HG03135 (cell line): ENCODE data around the gene PRAF2.

Experiments used
- ATAC-seq: cut with Tn5 transposase; IDR thresholded peaks from one replicate; pipeline ENCODE4 v1.9.1; 2021; ENCODE audit warnings: mild to moderate bottlenecking, moderate library complexity; ENCODE audit not compliant: unreplicated experiment

Gene PRAF2

DNA sequence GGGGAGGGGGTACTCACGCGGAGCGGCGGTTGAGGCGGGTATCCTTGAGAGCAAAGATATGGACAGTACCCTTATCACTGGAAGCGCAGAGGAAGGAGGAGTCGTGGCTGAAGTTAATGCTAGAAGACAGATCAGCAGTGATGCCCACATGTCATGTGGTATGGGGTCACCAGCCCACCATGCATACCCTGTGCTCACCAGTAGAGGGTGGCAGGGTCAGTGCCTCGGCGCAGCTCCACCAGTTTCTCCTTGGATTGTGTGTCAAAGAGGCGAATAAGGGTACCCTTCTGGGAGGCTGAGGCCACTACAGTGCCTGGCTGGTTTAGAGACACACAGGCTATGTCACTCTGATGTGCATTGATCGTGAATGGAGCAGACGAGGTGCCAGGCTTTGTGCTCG is 1.5 kb upstream of the PRAF2 start:
- no peak for ATAC-seq

DNA sequence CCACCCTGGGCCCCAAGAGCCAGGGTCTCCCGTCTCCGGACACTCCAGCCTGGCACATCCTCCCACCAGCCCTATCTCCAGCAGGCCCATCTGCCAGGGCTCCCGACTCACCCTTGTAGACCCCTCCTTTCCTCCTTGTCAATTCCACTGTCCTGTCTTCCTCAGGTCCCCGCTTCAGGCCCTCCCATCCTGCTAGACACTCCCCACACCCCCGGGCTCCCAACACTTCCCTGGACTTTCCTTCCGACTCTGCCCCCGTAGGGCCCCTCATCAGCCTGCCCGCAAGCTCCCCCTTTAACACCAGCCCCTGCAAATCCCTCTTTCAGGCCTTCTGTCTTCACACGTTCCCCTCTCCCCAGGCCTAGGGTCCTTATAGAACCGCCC is 1.1 kb downstream of the PRAF2 start:
- no peak for ATAC-seq

DNA sequence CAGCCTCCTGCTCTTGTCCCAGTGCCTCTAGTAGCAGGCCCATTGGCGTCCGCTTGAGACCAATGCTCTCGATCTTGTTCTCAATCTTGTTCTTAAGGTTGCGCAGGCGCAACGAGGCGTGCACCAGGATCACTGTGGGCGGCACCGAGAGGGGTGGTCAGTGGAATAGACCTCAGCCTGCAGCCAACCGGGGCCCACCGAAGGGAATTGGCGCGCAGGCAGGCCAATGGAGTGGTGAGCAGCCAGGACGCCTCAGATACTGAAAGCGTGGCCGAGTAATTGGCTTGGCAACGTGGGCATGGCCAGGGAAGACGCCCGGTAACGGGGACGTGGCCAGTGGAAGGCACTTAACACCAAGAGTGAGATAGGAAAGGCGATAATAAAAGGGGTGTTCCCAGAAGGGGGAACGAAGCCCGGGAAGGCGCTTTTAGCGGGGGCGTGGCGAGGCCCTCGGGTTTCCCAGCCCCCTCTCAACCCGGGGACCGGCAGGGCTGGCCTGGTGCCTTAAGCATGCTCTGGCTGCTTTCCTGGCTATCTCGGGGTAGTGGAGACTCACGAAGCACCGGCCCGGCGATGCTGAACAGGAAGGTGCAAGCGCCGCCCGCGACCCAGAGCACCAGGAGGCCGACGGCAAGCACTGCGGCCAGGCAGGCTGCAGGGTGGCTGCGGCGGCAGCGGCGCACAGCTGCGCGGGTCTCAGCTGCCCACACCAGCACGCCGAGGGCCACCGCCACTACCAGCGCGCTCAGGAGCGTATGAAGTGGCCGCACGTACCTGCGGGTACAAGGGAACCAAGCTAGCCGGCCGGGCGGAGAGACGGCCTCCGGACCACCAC is 1.7 kb downstream of the PRAF2 start:
- no peak for ATAC-seq

DNA sequence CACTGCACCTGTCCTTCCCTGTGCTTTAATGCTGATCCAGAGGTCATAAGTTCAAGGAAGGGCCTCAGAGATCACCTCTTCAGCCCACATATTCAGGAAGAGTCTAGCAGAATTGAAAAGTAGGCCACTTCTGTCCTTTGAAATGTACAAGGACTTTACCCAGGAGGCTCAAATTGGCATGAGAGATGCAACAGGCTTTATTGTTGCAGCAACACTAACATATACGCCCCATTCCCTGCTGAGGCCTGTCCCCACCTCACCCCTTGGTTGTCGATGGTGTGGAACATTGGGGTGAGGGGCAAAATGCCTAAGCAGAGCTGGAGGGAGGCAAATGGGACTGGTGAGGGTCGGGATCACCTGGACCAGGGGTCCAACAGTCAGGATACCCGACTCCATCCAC is 2.8 kb downstream of the PRAF2 start:
- no peak for ATAC-seq

DNA sequence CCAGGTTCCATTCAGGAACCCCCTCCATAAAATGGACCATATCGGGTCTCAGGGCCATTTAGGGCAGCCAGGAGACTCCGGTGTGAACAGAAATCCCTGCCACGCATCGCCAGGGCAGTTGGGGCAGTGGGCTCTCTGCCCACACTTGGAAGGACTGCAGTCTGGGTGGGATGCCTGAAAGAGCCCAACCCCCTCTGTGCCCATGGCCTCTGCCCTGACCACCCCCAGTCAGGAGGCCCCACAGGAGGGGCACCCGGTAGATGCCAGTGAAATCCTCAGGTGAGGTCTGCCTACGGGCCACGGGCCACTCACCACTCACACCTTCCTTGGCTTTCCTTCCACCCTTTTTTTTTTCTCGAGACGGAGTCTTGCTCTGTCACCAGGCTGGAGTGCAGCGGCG is 4.8 kb downstream of the PRAF2 start:
- ATAC-seq: no peak

DNA sequence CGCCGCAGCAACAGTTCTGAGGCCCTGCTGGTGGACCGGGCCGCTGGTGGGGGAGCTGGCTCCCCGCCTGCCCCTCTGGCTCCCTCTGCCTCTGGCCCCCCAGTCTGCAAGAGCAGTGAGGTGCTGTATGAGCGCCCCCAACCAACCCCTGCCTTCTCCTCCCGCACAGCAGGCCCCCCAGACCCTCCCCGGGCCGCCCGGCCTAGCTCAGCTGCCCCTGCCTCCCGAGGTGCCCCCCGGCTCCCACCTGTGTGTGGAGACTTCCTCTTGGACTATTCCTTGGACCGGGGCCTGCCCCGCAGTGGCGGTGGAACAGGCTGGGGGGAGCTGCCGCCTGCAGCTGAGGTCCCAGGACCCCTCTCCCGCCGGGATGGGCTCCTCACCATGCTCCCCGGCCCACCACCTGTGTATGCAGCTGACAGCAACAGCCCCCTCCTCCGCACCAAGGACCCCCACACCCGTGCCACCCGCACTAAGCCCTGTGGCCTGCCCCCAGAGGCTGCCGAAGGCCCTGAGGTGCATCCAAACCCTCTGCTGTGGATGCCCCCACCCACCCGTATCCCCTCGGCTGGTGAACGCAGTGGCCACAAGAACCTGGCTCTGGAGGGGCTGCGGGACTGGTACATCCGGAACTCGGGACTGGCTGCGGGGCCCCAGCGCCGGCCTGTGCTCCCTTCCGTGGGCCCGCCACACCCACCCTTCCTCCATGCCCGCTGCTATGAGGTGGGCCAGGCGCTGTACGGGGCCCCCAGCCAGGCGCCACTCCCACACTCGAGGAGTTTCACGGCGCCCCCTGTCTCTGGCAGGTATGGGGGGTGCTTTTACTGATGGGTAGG is 6.3 kb downstream of the PRAF2 start:
- ATAC-seq: no peak

DNA sequence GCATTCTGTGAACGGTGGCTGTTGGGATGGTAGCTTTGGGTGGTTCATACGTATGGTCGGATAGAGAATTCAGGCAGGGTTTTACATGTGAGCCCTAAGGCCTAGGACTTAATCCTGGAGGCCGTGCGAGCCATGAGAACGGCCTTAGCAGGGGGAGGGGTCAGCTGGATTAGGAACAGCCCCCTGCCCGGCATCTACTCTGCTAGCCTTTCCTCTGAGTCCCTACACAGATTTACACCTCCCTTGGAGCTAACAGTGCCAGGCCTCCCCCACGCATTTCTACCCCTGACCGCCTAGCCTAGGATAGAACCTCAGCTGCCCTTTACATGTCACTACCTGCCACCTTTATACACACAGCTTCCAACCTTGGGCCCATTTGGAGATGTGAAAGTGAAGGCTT is 7.1 kb downstream of the PRAF2 start:
- no peak for ATAC-seq

DNA sequence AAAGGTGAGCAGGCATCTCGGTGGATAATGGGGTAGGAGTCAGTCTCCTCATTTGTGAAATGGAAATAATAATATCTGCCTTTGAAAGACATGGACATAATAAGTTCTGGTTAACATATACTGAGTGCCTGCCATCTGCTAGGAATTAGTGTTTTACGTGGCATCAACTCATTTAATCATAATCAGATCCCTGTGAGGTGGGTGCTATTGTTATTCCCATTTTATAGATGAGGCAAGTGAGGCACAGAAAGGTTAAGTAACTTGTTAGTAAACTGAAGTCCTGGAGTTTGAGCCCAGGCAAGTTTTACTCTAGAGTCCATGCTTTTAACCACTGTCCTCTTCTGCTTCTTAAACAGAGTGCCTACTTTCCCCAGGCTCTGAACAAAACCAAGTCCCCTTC is 7.5 kb downstream of the PRAF2 start:
- no peak for ATAC-seq

DNA sequence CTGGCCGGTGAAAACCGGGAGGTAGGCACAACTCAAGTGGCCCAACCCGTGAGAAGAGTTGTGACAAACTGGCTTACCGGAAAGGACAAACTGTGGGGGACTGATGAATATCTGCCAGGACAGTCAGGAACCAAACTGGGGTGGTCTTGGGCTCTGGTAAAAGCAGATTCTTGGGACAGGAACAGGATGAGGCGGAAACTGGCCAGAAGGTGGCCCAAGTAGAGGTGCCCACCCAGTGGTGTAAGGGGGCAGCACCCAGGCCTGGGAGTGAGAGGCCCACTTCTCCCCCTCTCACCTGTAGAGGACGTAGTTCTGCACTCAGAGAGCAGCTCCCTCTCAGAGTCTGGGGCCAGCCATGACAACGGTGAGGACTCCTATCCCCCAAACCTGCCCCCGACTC is 9.1 kb downstream of the PRAF2 start:
- ATAC-seq: no peak

DNA sequence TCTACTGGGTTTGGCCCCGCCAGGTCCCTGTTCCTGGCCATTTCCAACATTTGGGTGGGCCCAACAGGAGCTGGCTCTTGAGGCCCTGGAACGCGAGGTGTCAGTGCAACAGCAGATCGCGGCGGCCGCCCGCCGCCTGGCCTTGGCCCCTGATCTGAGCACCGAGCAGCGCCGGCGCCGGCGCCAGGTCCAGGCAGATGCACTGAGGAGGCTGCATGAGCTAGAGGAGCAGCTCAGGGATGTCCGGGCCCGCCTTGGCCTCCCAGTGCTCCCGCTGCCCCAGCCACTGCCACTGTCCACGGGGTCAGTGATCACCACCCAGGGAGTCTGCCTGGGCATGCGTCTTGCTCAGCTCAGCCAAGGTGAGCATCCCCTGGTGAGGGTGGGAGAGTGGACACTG is 9.5 kb downstream of the PRAF2 start:
- no peak for ATAC-seq

DNA sequence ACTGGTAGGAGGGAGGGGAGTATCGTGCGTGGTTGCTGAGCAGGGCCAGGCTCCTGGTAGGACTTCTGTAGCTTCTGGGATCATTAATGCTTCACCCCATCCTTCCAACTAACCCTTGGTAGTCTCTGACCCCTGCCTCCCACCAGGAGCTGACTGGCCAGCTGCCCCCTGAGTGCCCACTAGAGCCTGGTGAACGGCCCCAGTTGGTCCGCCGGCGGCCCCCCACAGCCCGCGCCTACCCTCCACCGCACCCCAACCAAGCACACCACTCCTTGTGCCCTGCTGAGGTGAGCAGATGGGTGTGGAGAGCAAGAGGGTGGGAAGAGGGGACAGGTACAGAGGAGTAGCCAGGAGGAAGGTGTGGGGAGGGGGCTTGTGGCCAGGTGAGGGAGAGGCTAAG is 10.1 kb downstream of the PRAF2 start:
- no peak for ATAC-seq

DNA sequence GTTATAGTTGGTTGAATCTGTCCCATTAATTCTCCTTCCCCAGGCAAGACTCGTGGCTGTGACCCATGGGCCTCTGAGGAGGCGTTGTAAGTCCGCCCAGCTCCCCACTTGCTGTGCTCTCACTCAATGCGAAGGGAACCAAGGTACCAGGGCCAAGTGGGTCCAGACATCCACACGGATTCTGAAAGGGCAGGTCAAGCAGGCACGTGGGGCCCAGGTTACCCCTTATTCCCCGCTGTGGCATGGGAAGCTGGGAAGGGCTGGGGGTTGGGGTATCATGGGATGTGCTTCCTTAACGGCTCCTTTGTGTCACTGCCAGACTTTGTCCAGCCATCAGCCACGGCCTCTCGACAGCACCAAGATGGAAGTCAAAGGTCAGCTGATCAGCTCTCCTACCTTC is 11.9 kb downstream of the PRAF2 start:
- ATAC-seq: no peak

DNA sequence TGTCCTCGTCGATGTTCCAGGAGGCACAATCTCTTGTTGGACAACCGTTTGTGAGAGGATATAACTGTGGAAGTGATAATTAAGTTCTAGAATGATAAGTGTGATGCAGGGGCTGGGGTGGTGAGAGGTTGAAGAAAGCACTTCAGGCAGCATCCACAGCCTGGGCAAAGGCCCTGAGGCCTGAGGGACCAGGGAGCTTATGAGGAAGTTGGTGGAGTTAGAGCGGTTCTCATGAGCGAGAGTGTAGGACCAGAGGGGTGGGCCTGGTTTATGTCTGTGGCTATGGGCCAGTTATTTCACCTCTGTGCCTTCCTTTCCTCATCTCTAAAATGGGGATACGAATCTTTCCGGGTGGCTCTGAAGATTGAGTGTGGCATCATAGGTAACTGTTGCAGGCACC is 12.3 kb downstream of the PRAF2 start:
- ATAC-seq: no peak

DNA sequence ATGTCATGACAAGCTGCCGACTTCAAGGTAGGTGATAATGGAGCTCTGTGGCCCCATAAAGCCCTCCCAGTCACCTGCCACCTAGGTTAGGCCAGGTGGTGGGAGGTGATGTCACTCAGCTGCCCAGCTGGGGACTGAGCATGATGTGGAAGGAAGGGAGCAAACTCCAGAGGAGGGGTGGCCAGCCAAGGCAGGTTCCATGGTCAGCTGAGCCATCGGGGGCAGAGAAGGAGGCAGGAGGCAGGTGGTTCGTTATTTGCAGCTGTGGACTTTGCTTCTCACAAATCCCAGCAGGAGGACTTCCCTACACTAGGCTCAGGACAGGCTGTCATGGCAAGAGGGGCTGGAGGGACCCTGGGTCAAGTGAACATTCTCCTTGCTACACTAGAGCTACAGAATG is 12.9 kb downstream of the PRAF2 start:
- no peak for ATAC-seq

DNA sequence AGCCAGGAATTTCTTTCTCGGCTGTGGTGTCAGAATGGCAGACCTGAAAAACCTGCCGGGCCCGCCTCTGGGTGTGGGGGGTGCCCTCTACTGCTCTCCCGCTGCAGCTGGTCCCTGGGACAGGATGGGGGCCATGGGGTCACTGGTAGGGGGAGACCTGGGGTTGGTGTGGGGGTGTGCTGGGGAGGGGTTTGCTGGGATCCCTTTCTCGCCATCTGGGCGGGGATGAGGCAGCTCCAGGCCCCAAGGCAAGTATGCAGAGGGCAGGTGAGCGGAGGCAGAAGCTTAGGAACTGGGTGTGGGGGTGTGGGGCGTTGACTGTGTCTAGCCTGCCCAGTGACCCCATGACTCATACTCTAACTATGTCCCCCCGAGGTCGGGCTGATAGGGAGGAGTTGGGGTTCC is 14.1 kb downstream of the PRAF2 start:
- no peak for ATAC-seq

DNA sequence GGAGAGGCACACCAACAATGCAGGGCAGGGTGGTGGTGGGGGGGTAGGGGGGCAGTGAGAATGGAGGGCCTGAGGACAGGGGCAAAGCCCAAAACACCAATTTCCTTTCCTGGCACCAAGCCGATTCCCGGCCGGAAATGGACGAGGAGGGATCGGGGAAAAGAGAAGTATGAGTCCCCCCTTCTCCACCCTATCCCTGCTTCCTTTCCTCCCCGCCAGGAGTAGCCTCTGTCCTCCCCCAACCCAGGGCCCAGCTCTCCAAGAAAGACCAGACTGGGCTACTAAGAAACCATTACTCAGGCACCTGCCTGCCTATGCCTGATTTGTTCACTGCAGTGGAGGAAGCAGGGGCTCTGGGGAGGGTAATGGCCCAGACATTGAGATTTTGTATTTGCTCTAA is 14.6 kb downstream of the PRAF2 start:
- no peak for ATAC-seq

DNA sequence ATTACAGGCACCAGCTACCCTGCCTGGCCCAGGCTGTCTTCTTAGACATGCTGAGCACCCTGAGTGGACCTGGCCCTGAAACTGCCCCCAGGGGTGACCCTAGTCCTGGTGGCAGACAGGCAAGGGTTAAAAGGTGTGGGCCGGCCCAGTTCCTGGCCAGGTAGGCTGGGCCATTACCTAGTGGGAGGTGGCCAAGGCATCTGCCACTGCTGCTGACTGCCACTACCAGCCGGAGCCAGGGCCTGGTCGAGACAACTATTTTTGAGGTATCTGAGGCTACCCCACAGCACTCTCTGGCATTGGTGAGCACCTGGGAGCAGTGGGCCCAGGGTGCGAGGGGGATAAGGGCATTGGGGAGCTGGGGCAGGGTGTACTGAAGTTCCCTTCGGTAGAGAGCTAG is 15.0 kb downstream of the PRAF2 start, which contains the start of gene CCDC120:
TSS of gene CCDC120 (plus strand) at position 206 of the 400 bp plus-strand sequence. CDS start 3,043 bp downstream, outside the sequence.
- no peak for ATAC-seq

DNA sequence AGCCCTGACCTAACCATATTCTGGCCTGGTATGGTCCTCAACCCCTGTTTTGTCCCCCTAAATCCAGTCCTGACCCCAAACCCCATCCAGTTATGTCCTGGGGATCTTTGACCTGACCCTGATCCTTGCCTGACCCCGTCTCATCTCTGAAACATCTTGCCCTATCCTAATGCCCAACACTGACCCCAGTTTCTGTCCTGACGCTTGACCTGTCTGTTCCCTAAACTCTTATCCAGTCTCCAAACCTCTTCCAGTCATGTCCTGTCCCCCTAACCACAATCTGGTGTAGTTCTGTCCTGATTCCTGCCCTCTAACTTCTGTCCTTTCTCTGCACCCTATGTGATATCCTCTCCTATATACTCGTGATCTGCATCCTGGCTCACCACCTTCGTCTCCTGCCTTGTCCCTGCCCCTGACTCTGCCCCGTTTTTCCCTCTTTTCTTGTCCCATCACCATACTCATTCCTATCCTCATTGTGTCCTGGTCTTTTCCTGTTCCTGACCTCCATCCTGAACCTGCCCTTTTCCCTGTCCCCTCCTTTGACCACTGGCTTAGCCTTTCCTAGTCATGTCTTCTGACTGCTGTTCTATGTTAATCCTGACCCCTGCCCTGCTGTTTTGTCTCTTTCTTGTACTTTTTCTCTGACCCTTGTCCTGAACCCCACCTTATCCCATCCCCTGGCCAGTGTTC is 19.6 kb downstream of the PRAF2 start:
- ATAC-seq: no peak

DNA sequence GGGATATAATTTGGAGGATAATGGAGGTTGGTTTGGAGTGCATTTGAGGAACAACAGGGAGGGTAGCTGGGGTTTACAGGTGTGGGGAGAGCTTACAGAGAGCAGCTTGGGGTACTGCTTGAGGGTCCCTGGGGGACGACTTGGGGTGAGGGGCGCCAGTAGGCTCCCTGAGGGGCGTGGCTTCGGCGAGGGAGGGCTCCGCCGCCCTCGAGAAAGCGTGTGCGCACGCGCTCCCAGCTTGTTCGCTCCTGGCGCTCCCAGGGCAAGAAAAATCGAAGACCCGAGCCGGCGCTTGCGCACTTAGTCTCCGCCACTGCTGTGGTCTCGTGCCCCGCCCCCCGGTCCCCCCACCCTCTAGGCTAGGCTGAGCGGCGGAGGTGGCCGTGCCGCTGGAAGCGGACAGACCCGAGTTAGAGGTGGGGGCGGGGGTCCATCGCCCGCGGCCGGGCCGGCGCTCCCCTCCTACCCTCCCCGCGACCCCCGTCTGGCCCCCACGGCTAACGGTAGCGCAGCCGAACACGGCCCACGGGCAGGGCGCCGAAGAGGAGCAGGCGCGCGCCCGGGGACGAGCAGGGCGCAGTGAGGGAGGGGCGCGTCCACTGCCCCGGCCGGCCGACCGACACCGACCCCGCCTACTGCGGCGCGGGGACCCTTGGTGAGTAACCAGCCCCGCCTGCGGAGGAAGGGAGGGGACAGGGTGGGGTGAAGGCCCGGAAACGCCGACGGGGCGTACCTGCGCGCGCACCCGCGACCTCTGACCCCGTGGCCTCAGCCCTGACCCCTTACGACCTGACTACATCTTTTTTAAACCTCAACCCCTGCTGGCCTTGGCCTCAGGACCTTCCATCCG is 20.4 kb downstream of the PRAF2 start:
- ATAC-seq: no peak

DNA sequence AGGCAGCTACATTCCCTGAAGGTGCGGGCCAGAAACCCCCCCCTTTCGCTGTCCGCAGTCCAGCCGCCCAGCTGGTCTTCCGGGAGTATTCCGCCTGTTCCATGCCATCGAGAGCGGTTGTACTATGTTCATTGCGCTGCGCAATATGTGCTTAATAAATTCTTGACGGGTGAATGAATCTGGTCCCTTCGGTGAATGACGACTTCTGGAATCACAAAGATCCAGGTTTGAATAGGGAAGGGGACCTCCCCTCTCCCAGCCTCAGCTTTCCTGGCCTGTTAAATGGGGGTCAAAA is 29.9 kb downstream of the PRAF2 start:
- no peak for ATAC-seq
